GM23338 (cell line): Measurements from ENCODE around the gene PRM3. TPM values are rescaled to one million over a fixed set of nuclear protein-coding genes. Genes with fewer than 3 reads are reported as not detected.
"Not testable (repeated sequence)": the region's sequence is repeated elsewhere in the genome, so short reads cannot be mapped to it uniquely, and the experiment has no call there.

Experiments used
- ATAC-seq: fragments of 200-7000 bp; cut with Tn5 transposase; 3 replicates; pipeline ENCODE4 v1.9.1; 2020
- DNase-seq: peaks from one replicate; pipeline ENCODE4 v3.0.0-alpha.2; 2015; ENCODE audit warnings: low spot score
- H2AFZ ChIP-seq: fragments of 200-600 bp; sonication (generic); 2 replicates; pipeline ENCODE4 v1.8.0; 2016; ENCODE audit warnings: antibody characterized with exemption, mild to moderate bottlenecking, moderate library complexity
- H3F3A ChIP-seq: fragments of 200-600 bp; sonication (generic); replicated peaks from 2 replicates; pipeline ENCODE4 v1.8.0; 2017; ENCODE audit warnings: antibody characterized with exemption, mixed run types, low read depth
- H3K27ac ChIP-seq: fragments of 200-600 bp; sonication (generic); 2 replicates; pipeline ENCODE4 v1.6.1; 2016; ENCODE audit warnings: low read depth
- H3K27me3 ChIP-seq: fragments of 200-600 bp; sonication (generic); 2 replicates; pipeline ENCODE4 v1.8.0; 2016; ENCODE audit warnings: mild to moderate bottlenecking, mixed run types, moderate library complexity; ENCODE audit not compliant: insufficient read depth
- H3K36me3 ChIP-seq: fragments of 200-600 bp; sonication (generic); 2 replicates; pipeline ENCODE4 v1.8.0; 2016; ENCODE audit warnings: mild to moderate bottlenecking; ENCODE audit not compliant: insufficient read depth
- H3K4me1 ChIP-seq: fragments of 200-600 bp; sonication (generic); 2 replicates; pipeline ENCODE4 v1.8.0; 2016; ENCODE audit warnings: mild to moderate bottlenecking, moderate library complexity; ENCODE audit not compliant: insufficient read depth
- H3K4me2 ChIP-seq: fragments of 200-600 bp; sonication (generic); 2 replicates; pipeline ENCODE4 v1.7.1; 2017; ENCODE audit warnings: mixed run types
- H3K4me3 ChIP-seq: fragments of 200-600 bp; sonication (generic); 2 replicates; pipeline ENCODE4 v1.6.1; 2016; ENCODE audit warnings: mixed run types
- H3K79me2 ChIP-seq: fragments of 200-600 bp; sonication (generic); replicated peaks from 2 replicates; pipeline ENCODE4 v1.8.0; 2017; ENCODE audit warnings: mild to moderate bottlenecking; ENCODE audit not compliant: insufficient read depth
- H3K9me2 ChIP-seq: fragments of 200-600 bp; sonication (generic); 2 replicates; pipeline ENCODE4 v1.8.0; 2017; ENCODE audit not compliant: insufficient read depth
- H4K20me1 ChIP-seq: fragments of 200-600 bp; sonication (generic); replicated peaks from 2 replicates; pipeline ENCODE4 v1.8.0; 2017; ENCODE audit warnings: mild to moderate bottlenecking; ENCODE audit not compliant: insufficient read depth
- H3K27ac Mint-ChIP-seq: 2 replicates; pipeline ENCODE4 v1.8.0; 2020; ENCODE audit warnings: inconsistent platforms, mild to moderate bottlenecking, moderate library complexity, mixed read lengths
- H3K27me3 Mint-ChIP-seq: 3 replicates; pipeline ENCODE4 v1.8.0; 2022; ENCODE audit warnings: low read depth, mild to moderate bottlenecking, moderate library complexity, mixed read lengths, inconsistent platforms; ENCODE audit not compliant: insufficient read depth, poor library complexity
- H3K36me3 Mint-ChIP-seq: 3 replicates; pipeline ENCODE4 v1.8.0; 2021; ENCODE audit warnings: low read depth, mild to moderate bottlenecking, inconsistent platforms, moderate library complexity, mixed read lengths
- H3K4me1 Mint-ChIP-seq: 3 replicates; pipeline ENCODE4 v1.8.0; 2020; ENCODE audit warnings: mild to moderate bottlenecking, inconsistent platforms, mixed read lengths
- H3K4me3 Mint-ChIP-seq: 3 replicates; pipeline ENCODE4 v1.8.0; 2021; ENCODE audit warnings: moderate library complexity, mild to moderate bottlenecking, inconsistent platforms, mixed read lengths
- H3K9me3 Mint-ChIP-seq: 3 replicates; pipeline ENCODE4 v1.8.0; 2020; ENCODE audit warnings: moderate library complexity, mild to moderate bottlenecking, inconsistent platforms, mixed read lengths
- CREB1 ChIP-seq: fragments of 250-450 bp; sonication (Bioruptor Pico); IDR thresholded peaks from 2 replicates; pipeline ENCODE4 v1.5.0; 2020; ENCODE audit warnings: low read depth, mild to moderate bottlenecking, moderate library complexity
- CTCF ChIP-seq, 2 experiments: fragments of 200-600 bp in 1 of 2; sonication (generic) in 1 of 2; conservative IDR thresholded peaks; 2 replicates each; pipeline versions ENCODE4 v1.5.1 to v1.6.1; 2016 to 2017; ENCODE audit warnings: antibody characterized with exemption in 2 of 2, low read depth in 2 of 2, mild to moderate bottlenecking in 2 of 2, moderate library complexity in 1 of 2
- EZH2 ChIP-seq: fragments of 200-600 bp; sonication (generic); IDR thresholded peaks from one replicate; pipeline ENCODE4 v1.8.0; 2017; ENCODE audit warnings: antibody characterized with exemption, mild to moderate bottlenecking, low read depth; ENCODE audit not compliant: unreplicated experiment
- JUNB ChIP-seq: IDR thresholded peaks from one replicate; pipeline ENCODE4 v1.6.1; 2016; ENCODE audit warnings: antibody characterized with exemption; ENCODE audit not compliant: unreplicated experiment
- POLR2AphosphoS5 ChIP-seq: IDR thresholded peaks from 2 replicates; pipeline ENCODE4 v1.6.1; 2016; ENCODE audit warnings: antibody characterized with exemption, low read depth
- ZNF114 ChIP-seq: fragments of 250-450 bp; sonication (Bioruptor Pico); IDR thresholded peaks from 2 replicates; pipeline ENCODE4 v1.5.0; 2020; ENCODE audit warnings: mild to moderate bottlenecking, moderate library complexity
- ZNF331 ChIP-seq: fragments of 250-450 bp; sonication (Bioruptor Pico); IDR thresholded peaks from 2 replicates; pipeline ENCODE4 v1.5.0; 2020; ENCODE audit warnings: low read depth, mild to moderate bottlenecking, moderate library complexity
- ZNF462 ChIP-seq: fragments of 250-450 bp; sonication (Bioruptor Pico); IDR thresholded peaks from 2 replicates; pipeline ENCODE4 v1.5.0; 2020; ENCODE audit warnings: mild to moderate bottlenecking, moderate library complexity
- polyA plus RNA-seq: library from polyadenylated mRNA; unstranded; fragments of >200 nt; fragmentation: Nextera tagmentation; extraction: Ambion mirVana; gene quantifications from 2 replicates; pipeline ENCODE4 v1.2.1, GENCODE V29; 2016
- total RNA-seq: library from RNA; depleted of rRNA; stranded (reverse); fragments of >200 nt; shearing (Covaris generic); gene quantifications from 2 replicates; pipeline ENCODE4 v1.2.3, GENCODE V29; 2014

The PRM3 gene
- total and polyA plus RNA-seq, 2 experiments from 2014 or later, result not detected

- TF ChIP-seq CTCF (conservative IDR thresholded peaks at IDR 0.05; ENCODE audit: low read depth in 2 of 2), result no peak
- TF ChIP-seq ZNF462 (CRISPR knock-in tag), result no peak
- no peak for TF ChIP-seq CREB1 (CRISPR knock-in tag)
- TF ChIP-seq JUNB, result no peak
- no peak for TF ChIP-seq ZNF114 (CRISPR knock-in tag)
- TF ChIP-seq ZNF331, result no peak
- TF ChIP-seq POLR2AphosphoS5, result no peak
- no peak for TF ChIP-seq EZH2
These were observed 16.9 kb upstream of the PRM3 start (continued) for GRCh38 chr16:11290102-11290893.

GRCh38 chr16:11289696-11290095 lies 16.3 kb upstream of the PRM3 start:
- H3K4me1 ChIP-seq, H2AFZ ChIP-seq, H3K4me2 ChIP-seq, H3K27ac Mint-ChIP-seq, H3K27me3 Mint-ChIP-seq, H3F3A ChIP-seq, H3K9me2 ChIP-seq, DNase-seq, H3K9me3 Mint-ChIP-seq, H4K20me1 ChIP-seq, H3K27me3 ChIP-seq, H3K36me3 ChIP-seq, H3K4me3 ChIP-seq, H3K36me3 Mint-ChIP-seq, H3K79me2 ChIP-seq, H3K4me3 Mint-ChIP-seq, ATAC-seq, H3K27ac ChIP-seq: not testable (repeated sequence)
- H3K4me1 Mint-ChIP-seq, result peaks cover 14% of the 10 kb centered on the region
